ENCODE data around the gene SLC9A9.
"Not testable (repeated sequence)": the region's sequence is repeated elsewhere in the genome, so short reads cannot be mapped to it uniquely, and the experiment has no call there.

The SLC9A9 gene

GRCh38 chr3:143450632-143451031 is 397.6 kb downstream of the SLC9A9 start:
- no peak for DNase-seq (ENCODE audit: low spot score)

GRCh38 chr3:143447491-143447890 is 400.8 kb downstream of the SLC9A9 start:
- DNase-seq (ENCODE audit: low spot score), result no peak

- DNase-seq (ENCODE audit: low spot score), result no peak
Observed at GRCh38 chr3:143445118-143445517, 403.1 kb downstream of the SLC9A9 start.

GRCh38 chr3:143443851-143444331 is 404.4 kb downstream of the SLC9A9 start:
- no peak for DNase-seq (ENCODE audit: low spot score)

GRCh38 chr3:143442814-143443447 is 405.3 kb downstream of the SLC9A9 start:
- no peak for DNase-seq (ENCODE audit: low spot score)

- no peak for DNase-seq (ENCODE audit: low spot score)
Observed at GRCh38 chr3:143441516-143442171, 406.6 kb downstream of the SLC9A9 start.

- no peak for DNase-seq (ENCODE audit: low spot score)
Observed at GRCh38 chr3:143439817-143440216, 408.5 kb downstream of the SLC9A9 start.

GRCh38 chr3:143437405-143437804 is 410.9 kb downstream of the SLC9A9 start:
- no peak for DNase-seq (ENCODE audit: low spot score)

GRCh38 chr3:143436231-143436930 is 411.9 kb downstream of the SLC9A9 start:
- no peak for DNase-seq (ENCODE audit: low spot score)

GRCh38 chr3:143433787-143434378 is 414.4 kb downstream of the SLC9A9 start:
- no peak for DNase-seq (ENCODE audit: low spot score)

GRCh38 chr3:143431298-143431697 is 417.0 kb downstream of the SLC9A9 start:
- DNase-seq (ENCODE audit: low spot score), result not testable (repeated sequence)

- DNase-seq (ENCODE audit: low spot score), result no peak
Observed at GRCh38 chr3:143430568-143430967, 417.7 kb downstream of the SLC9A9 start.

GRCh38 chr3:143429628-143430514 is 418.4 kb downstream of the SLC9A9 start:
- DNase-seq (ENCODE audit: low spot score), result no peak

- DNase-seq (ENCODE audit: low spot score), result no peak
Observed at GRCh38 chr3:143428294-143428693, 420.0 kb downstream of the SLC9A9 start.

- DNase-seq (ENCODE audit: low spot score), result no peak
Observed at GRCh38 chr3:143427631-143428030, 420.6 kb downstream of the SLC9A9 start.

- no peak for DNase-seq (ENCODE audit: low spot score)
Observed at GRCh38 chr3:143424874-143425273, 423.4 kb downstream of the SLC9A9 start.

- no peak for DNase-seq (ENCODE audit: low spot score)
Observed at GRCh38 chr3:143421556-143421955, 426.7 kb downstream of the SLC9A9 start.

- DNase-seq (ENCODE audit: low spot score), result no peak
Observed at GRCh38 chr3:143419611-143420010, 428.7 kb downstream of the SLC9A9 start.

- DNase-seq (ENCODE audit: low spot score), result no peak
Observed at GRCh38 chr3:143418391-143418790, 429.9 kb downstream of the SLC9A9 start.

GRCh38 chr3:143416229-143416628 is 432.0 kb downstream of the SLC9A9 start:
- no peak for DNase-seq (ENCODE audit: low spot score)

GRCh38 chr3:143414571-143415253 is 433.6 kb downstream of the SLC9A9 start:
- no peak for DNase-seq (ENCODE audit: low spot score)

All from HuH-7.5 (cell line).